OCI-LY7 (cell line): ENCODE results near the gene PPP1R26.

Experiments
- EZH2phosphoT487 ChIP-seq: fragments of 200-600 bp; sonication (generic); IDR thresholded peaks from 2 replicates; pipeline ENCODE4 v1.6.1; 2018; ENCODE audit warnings: low read depth, borderline replicate concordance, mild to moderate bottlenecking, mixed run types, antibody characterized with exemption, low read length, moderate library complexity, mixed read lengths
- TF ChIP-seq, protein P1 (sequence below): fragments of 200-600 bp; sonication (generic); conservative IDR thresholded peaks from 2 replicates; pipeline ENCODE4 v1.5.1; 2014; ENCODE audit warnings: mild to moderate bottlenecking, antibody characterized with exemption, low read length, moderate library complexity, mixed read lengths

GRCh38 chr9:135502168-135502872 is 22.7 kb downstream of the PPP1R26 start:
- TF ChIP-seq, protein P1, sequence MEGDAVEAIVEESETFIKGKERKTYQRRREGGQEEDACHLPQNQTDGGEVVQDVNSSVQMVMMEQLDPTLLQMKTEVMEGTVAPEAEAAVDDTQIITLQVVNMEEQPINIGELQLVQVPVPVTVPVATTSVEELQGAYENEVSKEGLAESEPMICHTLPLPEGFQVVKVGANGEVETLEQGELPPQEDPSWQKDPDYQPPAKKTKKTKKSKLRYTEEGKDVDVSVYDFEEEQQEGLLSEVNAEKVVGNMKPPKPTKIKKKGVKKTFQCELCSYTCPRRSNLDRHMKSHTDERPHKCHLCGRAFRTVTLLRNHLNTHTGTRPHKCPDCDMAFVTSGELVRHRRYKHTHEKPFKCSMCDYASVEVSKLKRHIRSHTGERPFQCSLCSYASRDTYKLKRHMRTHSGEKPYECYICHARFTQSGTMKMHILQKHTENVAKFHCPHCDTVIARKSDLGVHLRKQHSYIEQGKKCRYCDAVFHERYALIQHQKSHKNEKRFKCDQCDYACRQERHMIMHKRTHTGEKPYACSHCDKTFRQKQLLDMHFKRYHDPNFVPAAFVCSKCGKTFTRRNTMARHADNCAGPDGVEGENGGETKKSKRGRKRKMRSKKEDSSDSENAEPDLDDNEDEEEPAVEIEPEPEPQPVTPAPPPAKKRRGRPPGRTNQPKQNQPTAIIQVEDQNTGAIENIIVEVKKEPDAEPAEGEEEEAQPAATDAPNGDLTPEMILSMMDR, result no peak
- no peak for TF ChIP-seq EZH2phosphoT487
